CD4-positive, alpha-beta memory T cell (primary cell): ENCODE data around the gene METTL4. TPM values are rescaled to one million over a fixed set of nuclear protein-coding genes. Genes with fewer than 3 reads are reported as not detected.

Experiments
- CTCF ChIA-PET: fragments of 350-600 bp; sonication (Branson Sonifier 250); formaldehyde crosslinking; loops from one replicate; lab custom pipeline; 2021; ENCODE audit warnings: inconsistent platforms; ENCODE audit not compliant: partially characterized antibody; lab: Charles Lee
- POLR2A ChIA-PET: fragments of 350-600 bp; sonication (Branson Sonifier 250); formaldehyde crosslinking; loops from one replicate; lab custom pipeline; 2021; ENCODE audit not compliant: partially characterized antibody; lab: Charles Lee
- DNase-seq, 5 donors: peaks; one replicate each; pipeline versions ENCODE4 v3.0.0 to v3.0.0-alpha.2; 2020 to 2022; ENCODE audit warnings: mixed read lengths in 1 of 5
- H3K27ac ChIP-seq: one replicate; pipeline ENCODE4 v1.7.0; 2013; ENCODE audit warnings: low read depth, low read length
- H3K27me3 ChIP-seq: 2 replicates; pipeline ENCODE4 v1.7.0; 2013; ENCODE audit warnings: mild to moderate bottlenecking, low read length, moderate library complexity; ENCODE audit not compliant: insufficient read depth
- H3K36me3 ChIP-seq: 2 replicates; pipeline ENCODE4 v1.7.0; 2013; ENCODE audit warnings: mild to moderate bottlenecking, low read length, moderate library complexity; ENCODE audit not compliant: insufficient read depth
- H3K4me1 ChIP-seq: 2 replicates; pipeline ENCODE4 v1.7.0; 2013; ENCODE audit warnings: mild to moderate bottlenecking, low read length, moderate library complexity; ENCODE audit not compliant: insufficient read depth
- H3K4me3 ChIP-seq, 2 donors: one replicate each; pipeline ENCODE4 v1.7.0; 2013; ENCODE audit warnings: low read length in 2 of 2, mild to moderate bottlenecking in 1 of 2
- H3K9me3 ChIP-seq, 2 donors: one replicate each; pipeline ENCODE4 v1.7.0; 2013; ENCODE audit warnings: low read length in 2 of 2, control low read depth in 1 of 2; ENCODE audit not compliant: control insufficient read depth in 1 of 2
- H3K27ac Mint-ChIP-seq, 7 donors: one replicate each; pipeline ENCODE4 v1.8.0; 2020 to 2021; ENCODE audit warnings: mixed read lengths in 7 of 7, mild to moderate bottlenecking in 6 of 7, inconsistent platforms in 3 of 7, moderate library complexity in 3 of 7
- H3K27me3 Mint-ChIP-seq, 2 donors: one replicate each; pipeline ENCODE4 v1.8.0; 2020 to 2021; ENCODE audit warnings: mixed read lengths in 2 of 2
- H3K36me3 Mint-ChIP-seq, 2 donors: one replicate each; pipeline ENCODE4 v1.8.0; 2020 to 2021; ENCODE audit warnings: mixed read lengths in 2 of 2, inconsistent platforms in 1 of 2, mild to moderate bottlenecking in 1 of 2
- H3K4me1 Mint-ChIP-seq, 4 donors: one replicate each; pipeline ENCODE4 v1.8.0; 2020 to 2021; ENCODE audit warnings: mixed read lengths in 4 of 4, mild to moderate bottlenecking in 1 of 4
- H3K4me3 Mint-ChIP-seq, 8 donors: one replicate each; pipeline ENCODE4 v1.8.0; 2020 to 2021; ENCODE audit warnings: mixed read lengths in 8 of 8, mild to moderate bottlenecking in 7 of 8, moderate library complexity in 6 of 8, inconsistent platforms in 3 of 8
- H3K9me3 Mint-ChIP-seq, 8 donors: one replicate each; pipeline ENCODE4 v1.8.0; 2020 to 2021; ENCODE audit warnings: mixed read lengths in 8 of 8, mild to moderate bottlenecking in 5 of 8, inconsistent platforms in 3 of 8, moderate library complexity in 1 of 8
- intact Hi-C: fragments of 100-400 bp; cut with micrococcal nuclease; formaldehyde crosslinking; loops from one replicate; pipeline ENCODE4 v1.15.1; 2023
- polyA plus RNA-seq, 2 donors: library from polyadenylated mRNA; unstranded; fragments of 300-500 nt; fragmentation: Illumina TruSeq; gene quantifications; one replicate each; pipeline ENCODE4 v1.2.3, GENCODE V29; 2021
- total RNA-seq, 2 experiments: library from RNA; stranded (reverse); gene quantifications; one replicate each; pipeline ENCODE4 v1.2.3, GENCODE V29; 2021

The METTL4 gene
- total and polyA plus RNA-seq, 4 experiments from 2014 or later, result 15.7 to 29.3 (median 21.1) TPM

DNA sequence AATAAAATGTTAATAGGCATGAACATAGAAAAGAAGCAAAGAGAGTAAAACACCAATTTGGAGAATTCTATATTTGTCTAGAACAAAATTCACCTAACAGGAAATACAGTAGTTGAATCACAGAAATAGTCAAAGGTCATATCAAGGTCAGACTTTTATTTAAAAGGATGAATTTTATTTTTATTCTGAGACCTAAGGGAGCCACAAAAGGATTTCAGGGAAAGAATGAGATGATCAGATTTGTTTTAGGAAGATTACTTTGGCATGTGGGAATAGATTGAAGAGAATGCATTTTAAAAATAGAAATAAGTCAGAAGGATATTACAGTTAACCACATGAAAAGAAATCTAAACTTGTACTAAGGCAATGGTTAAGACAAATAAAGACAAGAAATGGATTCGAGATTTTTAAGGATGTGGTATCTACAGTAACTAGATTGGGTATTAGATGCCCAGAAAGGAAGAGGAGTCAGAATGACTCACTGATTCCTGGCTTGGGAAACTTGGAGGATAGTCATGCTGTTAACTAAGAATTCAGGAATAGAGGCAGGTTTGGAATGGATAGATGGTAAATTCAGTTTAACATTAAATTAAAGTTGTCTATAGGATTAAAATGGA, 56.0 kb downstream of the METTL4 start:
- no peaks in the 10 kb centered on the region for H3K27me3 ChIP-seq
- intact Hi-C loops, result no loop called here
- POLR2A ChIA-PET, result no interaction called here
- peaks cover 19% of the 10 kb centered on the region for H3K4me1 ChIP-seq
- H3K4me1 Mint-ChIP-seq, result peaks cover 16 to 20% (median 19%) of the 10 kb centered on the region in 4 donors
- H3K36me3 Mint-ChIP-seq, result peaks cover 2 to 8% of the 10 kb centered on the region in 2 donors
- H3K9me3 Mint-ChIP-seq, result peaks cover 0 to 8% (median 0%) of the 10 kb centered on the region in 8 donors
- no peaks in the 10 kb centered on the region for H3K27me3 Mint-ChIP-seq
- peak overlapping the region in 4 of 7 donors; percentile 1 to 32 (median 10) for H3K27ac Mint-ChIP-seq
- peak overlapping the region in 2 of 8 donors; percentile 1 to 44 for H3K4me3 Mint-ChIP-seq
- H3K9me3 ChIP-seq, result no peaks in the 10 kb centered on the region
- H3K27ac ChIP-seq, result no peak overlapping the region
- no peak overlapping the region for H3K4me3 ChIP-seq
- CTCF ChIA-PET, result no interaction called here
- DNase-seq, result peak in 1 of 5 donors; percentile 0
- no peaks in the 10 kb centered on the region for H3K36me3 ChIP-seq

DNA sequence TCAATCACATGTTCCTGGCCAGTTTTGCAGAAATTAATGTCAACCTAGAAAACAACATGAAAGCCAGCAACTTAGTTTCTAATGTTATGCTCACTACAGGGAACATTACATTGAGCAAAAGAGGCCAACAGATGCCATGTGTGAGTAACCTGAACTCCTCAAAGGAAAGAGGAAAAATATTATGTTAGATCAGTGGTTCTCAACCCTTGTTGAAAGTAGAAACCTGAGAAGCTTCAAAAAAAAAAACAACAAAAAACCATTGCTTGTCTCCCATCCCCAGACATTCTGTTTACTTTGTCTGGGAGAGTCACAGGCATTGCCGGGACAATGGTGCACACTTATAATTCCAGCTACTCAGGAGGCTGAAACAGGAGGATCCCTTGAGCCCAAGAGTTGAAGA, 57.7 kb downstream of the METTL4 start:
- H3K27me3 ChIP-seq, result no peaks in the 10 kb centered on the region
- peaks cover 19% of the 10 kb centered on the region for H3K4me1 ChIP-seq
- Mint-ChIP-seq H3K27ac (no peak overlapping the region), H3K4me1 (peaks cover 16 to 20% (median 19%) of the 10 kb centered on the region in 4 donors), H3K27me3 (no peaks in the 10 kb centered on the region), H3K36me3 (peaks cover 2 to 8% of the 10 kb centered on the region in 2 donors), H3K4me3 (no peak overlapping the region), H3K9me3 (peaks cover 0 to 8% (median 0%) of the 10 kb centered on the region in 8 donors)
- DNase-seq, result no peak
- intact Hi-C loops, result no loop called here
- H3K27ac ChIP-seq, result no peak overlapping the region
- H3K4me3 ChIP-seq, result no peak overlapping the region
- no peaks in the 10 kb centered on the region for H3K36me3 ChIP-seq
- CTCF ChIA-PET, result interaction anchor here (1.1 to 1.4 kb wide), 3 partner anchors 12 to 177 kb away, joined by 3 to 5 read pairs (median 4); no protein-coding TSS in a partner anchor
- POLR2A ChIA-PET, result no interaction called here
- H3K9me3 ChIP-seq, result no peaks in the 10 kb centered on the region

DNA sequence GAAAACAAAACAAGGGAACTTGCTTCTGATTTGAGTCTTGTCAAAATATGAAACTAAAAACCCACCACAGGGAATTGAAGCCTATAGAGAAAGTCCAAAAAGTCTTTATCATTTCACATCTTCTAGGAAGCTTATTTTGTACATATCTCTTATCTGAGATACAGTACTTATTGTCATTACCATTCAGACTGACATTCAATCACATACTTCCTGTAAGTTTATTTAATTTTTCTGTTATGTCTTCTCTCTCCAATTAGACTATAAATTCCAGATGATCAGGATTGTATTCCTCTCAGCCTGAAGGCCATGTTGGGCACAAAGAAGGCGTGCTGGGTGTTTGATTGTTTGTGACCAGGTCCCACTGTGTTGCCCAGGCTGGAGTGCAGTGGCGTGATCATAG, 59.2 kb downstream of the METTL4 start:
- no peak overlapping the region for H3K27ac ChIP-seq
- Mint-ChIP-seq H3K36me3 (peaks cover 0 to 5% of the 10 kb centered on the region in 2 donors), H3K4me3 (no peak overlapping the region), H3K4me1 (peaks cover 16 to 20% (median 18%) of the 10 kb centered on the region in 4 donors), H3K27me3 (no peaks in the 10 kb centered on the region), H3K9me3 (peaks cover 0 to 8% (median 0%) of the 10 kb centered on the region in 8 donors), H3K27ac (no peak overlapping the region)
- no peak overlapping the region for H3K4me3 ChIP-seq
- CTCF ChIA-PET, result interaction anchor here (1.4 kb wide), 1 partner anchor 9 kb away, joined by 5 read pairs; no protein-coding TSS in a partner anchor
- H3K4me1 ChIP-seq, result peaks cover 19% of the 10 kb centered on the region
- POLR2A ChIA-PET, result no interaction called here
- no peaks in the 10 kb centered on the region for H3K27me3 ChIP-seq
- no peaks in the 10 kb centered on the region for H3K36me3 ChIP-seq
- DNase-seq, result no peak
- no peaks in the 10 kb centered on the region for H3K9me3 ChIP-seq
- intact Hi-C loops, result no loop called here

- ChIA-PET CTCF (interaction anchor here (1.4 kb wide), 1 partner anchor 10 kb away, joined by 5 read pairs; no protein-coding TSS in a partner anchor), POLR2A (no interaction called here)
- H3K27ac ChIP-seq, result no peak overlapping the region
- no peaks in the 10 kb centered on the region for H3K27me3 ChIP-seq
- H3K4me1 ChIP-seq, result peaks cover 14% of the 10 kb centered on the region
- Mint-ChIP-seq H3K27ac (no peak overlapping the region), H3K9me3 (peaks cover 0 to 8% (median 0%) of the 10 kb centered on the region in 8 donors), H3K4me3 (no peak overlapping the region), H3K27me3 (no peaks in the 10 kb centered on the region), H3K36me3 (peaks cover 0 to 5% of the 10 kb centered on the region in 2 donors), H3K4me1 (peaks cover 14 to 15% (median 14%) of the 10 kb centered on the region in 4 donors)
- no peak for DNase-seq
- no peaks in the 10 kb centered on the region for H3K36me3 ChIP-seq
- H3K9me3 ChIP-seq, result no peaks in the 10 kb centered on the region
- intact Hi-C loops, result no loop called here
- H3K4me3 ChIP-seq, result no peak overlapping the region
Measured at GRCh38 chr18:2511451-2511850, 59.9 kb downstream of the METTL4 start.

DNA sequence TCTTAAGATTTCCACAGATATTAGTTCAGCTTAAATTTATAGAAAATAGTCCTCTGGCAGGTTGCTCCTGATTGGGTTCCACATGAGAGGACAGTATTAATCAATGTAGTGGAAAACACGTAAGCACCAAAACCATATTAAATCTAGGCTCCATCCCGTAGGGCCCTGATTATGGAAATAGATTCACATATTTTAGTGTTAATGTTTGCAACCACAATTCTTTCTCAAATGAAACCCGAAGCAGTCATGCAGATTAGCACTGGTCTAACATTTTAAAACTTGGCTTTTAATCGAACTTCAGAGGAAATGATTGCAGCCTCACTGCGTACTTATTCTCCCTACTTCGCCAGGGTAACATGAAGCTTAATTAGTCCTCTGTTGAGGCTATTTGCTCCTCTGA, 60.9 kb downstream of the METTL4 start:
- H3K9me3 ChIP-seq, result no peaks in the 10 kb centered on the region
- CTCF ChIA-PET, result no interaction called here
- intact Hi-C loops, result no loop called here
- H3K27me3 ChIP-seq, result no peaks in the 10 kb centered on the region
- H3K4me1 ChIP-seq, result peaks cover 4% of the 10 kb centered on the region
- H3K4me3 ChIP-seq, result no peak overlapping the region
- peaks cover 3 to 4% (median 4%) of the 10 kb centered on the region in 4 donors for H3K4me1 Mint-ChIP-seq
- no peaks in the 10 kb centered on the region for H3K27me3 Mint-ChIP-seq
- no peak overlapping the region for H3K27ac ChIP-seq
- no peak overlapping the region for H3K4me3 Mint-ChIP-seq
- H3K36me3 ChIP-seq, result no peaks in the 10 kb centered on the region
- peaks cover 0 to under 1% (median 0%) of the 10 kb centered on the region in 8 donors for H3K9me3 Mint-ChIP-seq
- POLR2A ChIA-PET, result no interaction called here
- DNase-seq, result no peak
- H3K27ac Mint-ChIP-seq, result no peak overlapping the region
- peaks cover 0 to 6% of the 10 kb centered on the region in 2 donors for H3K36me3 Mint-ChIP-seq

GRCh38 chr18:2508678-2509077, 62.6 kb downstream of the METTL4 start:
- no peak for DNase-seq
- POLR2A ChIA-PET, result no interaction called here
- Histone ChIP-seq H3K9me3 (no peaks in the 10 kb centered on the region), H3K4me1 (no peaks in the 10 kb centered on the region), H3K27me3 (no peaks in the 10 kb centered on the region), H3K4me3 (no peak overlapping the region), H3K27ac (no peak overlapping the region), H3K36me3 (no peaks in the 10 kb centered on the region)
- Mint-ChIP-seq H3K27ac (no peak overlapping the region), H3K9me3 (no peaks in the 10 kb centered on the region), H3K27me3 (peaks cover 0 to 3% of the 10 kb centered on the region in 2 donors), H3K4me1 (no peaks in the 10 kb centered on the region), H3K36me3 (peaks cover 0 to 6% of the 10 kb centered on the region in 2 donors), H3K4me3 (no peak overlapping the region)
- intact Hi-C loops, result no loop called here
- CTCF ChIA-PET, result no interaction called here

DNA sequence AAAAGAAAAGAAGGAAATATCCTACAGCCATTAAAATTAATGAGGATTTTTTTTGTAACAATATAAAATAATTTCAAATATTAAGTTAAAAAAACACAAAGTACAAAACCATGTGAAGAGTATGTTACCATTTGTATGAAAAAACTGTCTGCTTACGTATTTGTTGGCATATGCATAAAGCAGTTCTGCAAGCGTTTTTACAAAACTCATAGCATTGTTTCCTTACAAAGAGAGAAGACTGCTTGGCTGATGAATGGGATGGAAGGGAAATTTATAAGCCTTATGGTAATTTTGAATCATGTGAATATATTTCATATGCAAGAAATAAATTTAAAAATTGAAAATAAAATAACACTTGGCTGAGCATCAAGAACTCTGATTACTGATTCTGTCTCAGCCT, 63.1 kb downstream of the METTL4 start:
- POLR2A ChIA-PET, result no interaction called here
- CTCF ChIA-PET, result no interaction called here
- Mint-ChIP-seq H3K9me3 (no peaks in the 10 kb centered on the region), H3K4me3 (no peak overlapping the region), H3K36me3 (peaks cover 0 to 6% of the 10 kb centered on the region in 2 donors), H3K27ac (no peak overlapping the region), H3K4me1 (no peaks in the 10 kb centered on the region), H3K27me3 (peaks cover 0 to 3% of the 10 kb centered on the region in 2 donors)
- H3K36me3 ChIP-seq, result no peaks in the 10 kb centered on the region
- H3K9me3 ChIP-seq, result no peaks in the 10 kb centered on the region
- no peaks in the 10 kb centered on the region for H3K4me1 ChIP-seq
- H3K27ac ChIP-seq, result no peak overlapping the region
- intact Hi-C loops, result no loop called here
- no peak overlapping the region for H3K4me3 ChIP-seq
- no peak for DNase-seq
- H3K27me3 ChIP-seq, result no peaks in the 10 kb centered on the region
